K562 (cell line): ENCODE measurements around the gene PDE6B. TPM values are rescaled to one million over a fixed set of nuclear protein-coding genes. Genes with fewer than 3 reads are reported as not detected.

Experiments used
- ATAC-seq: fragments of 200-7000 bp; cut with Tn5 transposase; 3 replicates; pipeline ENCODE4 v1.9.1; 2020; ENCODE audit warnings: moderate library complexity
- BruUV-seq: library from RNA; stranded (reverse); fragments of 400-500 nt; replicated peaks from 2 replicates; lab custom pipeline; 2021; lab: Mats Ljungman, UMichigan
- CTCF ChIA-PET: fragments of 300-600 bp; formaldehyde crosslinking; extraction: SDS; loops from one replicate; lab custom pipeline; 2021; ENCODE audit warnings: low intra/inter-chr PET ratio; lab: Yijun Ruan, JAX
- POLR2A ChIA-PET: fragments of 300-600, 350-650 bp; sonication (Branson Sonifier 250); formaldehyde crosslinking; extraction: SDS; loops from one replicate; lab custom pipeline; 2021; ENCODE audit warnings: antibody characterized with exemption, inconsistent platforms; lab: Yijun Ruan, JAX
- DNase-seq, 4 experiments: peaks; one replicate each; pipeline versions ENCODE4 v3.0.0 to v3.0.0-alpha.2; 2011 to 2018; ENCODE audit warnings: low spot score in 3 of 4, mixed read lengths in 3 of 4; ENCODE audit errors: extremely low read depth in 1 of 4
- FAIRE-seq: peaks from 2 replicates; lab custom pipeline; 2011; peaks lifted over from hg19 to GRCh38; lab: Jason Lieb, UNC
- H2AFZ ChIP-seq: 2 replicates; pipeline ENCODE4 v1.6.0; 2011; ENCODE audit warnings: low read depth, low read length, control low read depth, inconsistent platforms
- H3K27ac ChIP-seq: fragments of 200-600 bp; 3 replicates; pipeline ENCODE4 v1.8.0; 2011; ENCODE audit warnings: low read depth, mild to moderate bottlenecking, control low read depth, inconsistent platforms, low read length, moderate library complexity, mixed read lengths; ENCODE audit errors: extremely low read depth
- H3K27me3 ChIP-seq, 2 experiments: fragments of 300-600 bp in 1 of 2; 2 replicates in 1 of 2; 3 replicates in 1 of 2; pipeline versions ENCODE4 v1.6.0 to v1.8.0; 2011; ENCODE audit warnings: inconsistent platforms in 2 of 2, low read length in 2 of 2, mild to moderate bottlenecking in 1 of 2, mixed read lengths in 1 of 2, moderate library complexity in 1 of 2; ENCODE audit not compliant: control insufficient read depth in 2 of 2, insufficient read depth in 2 of 2
- H3K36me3 ChIP-seq: fragments of 300-600 bp; 3 replicates; pipeline ENCODE4 v1.8.0; 2011; ENCODE audit warnings: mild to moderate bottlenecking, low read length, inconsistent platforms; ENCODE audit not compliant: control insufficient read depth, insufficient read depth
- H3K4me1 ChIP-seq, 2 experiments: fragments of 200-600 bp in 1 of 2; replicated peaks in 1 of 2; 2 replicates in 1 of 2; 3 replicates in 1 of 2; pipeline versions ENCODE4 v1.5.1 to v1.8.0; 2011; ENCODE audit warnings: inconsistent platforms in 2 of 2, low read length in 2 of 2, mild to moderate bottlenecking in 1 of 2, mixed read lengths in 1 of 2, moderate library complexity in 1 of 2; ENCODE audit not compliant: control insufficient read depth in 2 of 2, insufficient read depth in 2 of 2
- H3K4me2 ChIP-seq: 2 replicates; pipeline ENCODE4 v1.6.1; 2011; ENCODE audit warnings: low read length, control low read depth, inconsistent platforms, mixed read lengths; ENCODE audit not compliant: insufficient read depth
- H3K4me3 ChIP-seq: fragments of 200-600 bp; sonication (generic), shearing (Covaris generic); 2 replicates; pipeline ENCODE4 v1.5.1; 2016; ENCODE audit warnings: control low read depth, inconsistent platforms
- H3K79me2 ChIP-seq: fragments of 200-600 bp; 3 replicates; pipeline ENCODE4 v1.8.0; 2011; ENCODE audit warnings: low read length, inconsistent platforms; ENCODE audit not compliant: control insufficient read depth, insufficient read depth
- H3K9ac ChIP-seq, 2 experiments: 2 replicates each; pipeline versions ENCODE4 v1.6.0 to v1.6.1; 2011; ENCODE audit warnings: low read depth in 2 of 2, low read length in 2 of 2, control low read depth in 1 of 2, inconsistent platforms in 1 of 2, mild to moderate bottlenecking in 1 of 2, mixed read lengths in 1 of 2; ENCODE audit not compliant: insufficient read depth in 1 of 2
- H3K9me1 ChIP-seq: one replicate; pipeline ENCODE4 v1.6.0; 2011; ENCODE audit warnings: inconsistent platforms, mild to moderate bottlenecking, low read length, moderate library complexity; ENCODE audit not compliant: control insufficient read depth, insufficient read depth
- H3K9me3 ChIP-seq: replicated peaks from 2 replicates; pipeline ENCODE4 v1.5.1; 2011; ENCODE audit warnings: low read depth, low read length, inconsistent platforms; ENCODE audit not compliant: control insufficient read depth, insufficient read depth
- H4K20me1 ChIP-seq: replicated peaks from 2 replicates; pipeline ENCODE4 v1.6.1; 2011; ENCODE audit warnings: low read length, inconsistent platforms, mixed read lengths; ENCODE audit not compliant: control insufficient read depth, insufficient read depth
- C11orf30 ChIP-seq: fragments of 450-650 bp; IDR thresholded peaks from 2 replicates; pipeline ENCODE4 v1.6.1; 2016; ENCODE audit warnings: low read depth, mild to moderate bottlenecking
- JUND ChIP-seq, 2 experiments: IDR thresholded peaks; 2 replicates in 1 of 2; 3 replicates in 1 of 2; pipeline ENCODE4 v1.6.1; 2011; ENCODE audit warnings: borderline replicate concordance in 2 of 2, low read depth in 2 of 2, low read length in 2 of 2, improper control_type of control experiment in 1 of 2, missing biosample characterization in 1 of 2, missing genetic modification characterization in 1 of 2, missing genetic modification reagents in 1 of 2
- PHB2 ChIP-seq: fragments of 450-650 bp; IDR thresholded peaks from 2 replicates; pipeline ENCODE4 v1.6.1; 2017; ENCODE audit warnings: low read depth
- TAF1 ChIP-seq: IDR thresholded peaks from 2 replicates; pipeline ENCODE4 v1.6.1; 2011; ENCODE audit warnings: mild to moderate bottlenecking, low read length, moderate library complexity; ENCODE audit not compliant: insufficient read depth, control insufficient read depth, severe bottlenecking; ENCODE audit errors: extremely low read depth
- WGBS: fragments of 100-300 bp; shearing (Covaris generic); methylation state at CpG from one replicate; pipeline ENCODE4 v1.1.6; 2016; ENCODE audit warnings: low coverage, mixed read lengths; ENCODE audit not compliant: insufficient coverage; ENCODE audit errors: missing lambda C conversion rate; 5-methylcytosine and 5-hydroxymethylcytosine counted together
- in situ Hi-C: fragments of 300-500 bp; cut with MboI; formaldehyde crosslinking; loops from 4 replicates; pipeline ENCODE4 v1.15.0; 2018; ENCODE audit warnings: inconsistent platforms, mixed read lengths
- intact Hi-C: fragments of 100-400 bp; cut with micrococcal nuclease; formaldehyde crosslinking; loops from 2 replicates; pipeline ENCODE4 v1.14.2; 2022
- polyA plus RNA-seq, 8 experiments: library from polyadenylated mRNA; depleted of rRNA in 4 of 8; stranded (reverse) in 5 of 8; unstranded in 3 of 8; fragments of >200 nt; fragmentation: Nextera tagmentation in 2 of 8; fragmentation: Illumina TruSeq in 1 of 8; extraction: Ambion mirVana in 2 of 8; extraction: Trizol in 1 of 8; gene quantifications; 2 replicates each; pipeline versions ENCODE4 v1.2.1 to v1.2.3, GENCODE V29; 2011 to 2014; ENCODE audit warnings: inconsistent platforms in 1 of 8, missing spikeins in 1 of 8
- total RNA-seq, 7 experiments: library from RNA; depleted of rRNA in 6 of 7; stranded (reverse); fragments of >200 nt in 6 of 7; fragmentation: Illumina TruSeq in 2 of 7; extraction: Trizol in 2 of 7; gene quantifications; 2 replicates each; pipeline versions ENCODE4 v1.2.1 to v1.2.3, GENCODE V29; 2011 to 2021; ENCODE audit warnings: low replicate concordance in 1 of 7
- TF ChIP-seq, protein P1 (sequence below): fragments of 250-450 bp; sonication (Bioruptor Pico); IDR thresholded peaks from 2 replicates; pipeline ENCODE4 v1.5.0; 2021

Gene PDE6B
- total and polyA plus RNA-seq, 9 of the 15 experiments (the other 6 are each of a cell fraction or from before 2014, with no cell fraction given) = 0.04 TPM; not detected in 8

DNA sequence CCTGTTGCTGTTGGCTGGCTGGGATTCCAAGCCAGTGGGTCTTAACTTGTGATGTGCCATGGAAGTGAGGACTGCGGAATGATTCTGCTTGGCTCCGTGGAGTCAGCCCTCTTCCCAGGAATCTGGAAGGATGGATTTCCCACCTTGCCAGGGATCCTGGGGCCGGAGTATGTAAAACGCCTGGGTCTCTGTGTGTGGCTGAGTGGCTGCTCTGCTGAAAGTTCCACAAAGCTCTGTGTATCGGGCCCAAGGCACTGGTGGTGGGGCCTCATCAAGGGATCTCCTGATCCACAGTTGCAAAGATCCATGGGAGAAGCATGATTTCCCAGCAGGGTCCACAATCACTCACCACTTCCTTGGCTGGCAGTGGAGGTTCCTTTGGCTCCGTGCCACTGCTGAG lies 25.2 kb upstream of the PDE6B start:
- in situ Hi-C loops = no loop called here
- Histone ChIP-seq H3K36me3 (no peaks in the 10 kb centered on the region), H3K9me3 (no peaks in the 10 kb centered on the region), H3K9ac (no peak overlapping the region), H3K9me1 (no peaks in the 10 kb centered on the region), H4K20me1 (no peaks in the 10 kb centered on the region), H3K4me3 (no peak overlapping the region), H2AFZ (no peak overlapping the region), H3K4me2 (no peak overlapping the region), H3K79me2 (no peaks in the 10 kb centered on the region), H3K4me1 (peaks cover 0 to 8% of the 10 kb centered on the region in 2 experiments; a peak in 2 of 5 replicates), H3K27ac (no peak overlapping the region), H3K27me3 (peaks cover 2 to 37% of the 10 kb centered on the region in 2 experiments; a peak in 2 of 5 replicates)
- no peak for DNase-seq
- POLR2A ChIA-PET = no interaction called here
- WGBS = 7% methylated on average over 6 of the region's 6 CpGs
- no peak for ATAC-seq
- TF ChIP-seq JUND (IDR thresholded peaks at IDR 0.05; ENCODE audit: borderline replicate concordance, low read depth, low read length) (no peak), JUND (tag; IDR thresholded peaks at IDR 0.05; ENCODE audit: borderline replicate concordance, low read depth, low read length) (no peak), C11orf30 (no peak), PHB2 (no peak), TAF1 (no peak)
- TF ChIP-seq, protein P1, sequence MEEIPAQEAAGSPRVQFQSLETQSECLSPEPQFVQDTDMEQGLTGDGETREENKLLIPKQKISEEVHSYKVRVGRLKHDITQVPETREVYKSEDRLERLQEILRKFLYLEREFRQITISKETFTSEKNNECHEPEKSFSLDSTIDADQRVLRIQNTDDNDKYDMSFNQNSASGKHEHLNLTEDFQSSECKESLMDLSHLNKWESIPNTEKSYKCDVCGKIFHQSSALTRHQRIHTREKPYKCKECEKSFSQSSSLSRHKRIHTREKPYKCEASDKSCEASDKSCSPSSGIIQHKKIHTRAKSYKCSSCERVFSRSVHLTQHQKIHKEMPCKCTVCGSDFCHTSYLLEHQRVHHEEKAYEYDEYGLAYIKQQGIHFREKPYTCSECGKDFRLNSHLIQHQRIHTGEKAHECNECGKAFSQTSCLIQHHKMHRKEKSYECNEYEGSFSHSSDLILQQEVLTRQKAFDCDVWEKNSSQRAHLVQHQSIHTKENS (CRISPR knock-in tag) = no peak
- BruUV-seq = no TSS peak
- intact Hi-C loops = no loop called here
- FAIRE-seq = no peak
- CTCF ChIA-PET = no interaction called here
